HCT116 (cell line): Measurements from ENCODE around the gene ACKR4. TPM values are rescaled to one million over a fixed set of nuclear protein-coding genes. Genes with fewer than 3 reads are reported as not detected.

Source experiments
- ATAC-seq: fragments of 200-7000 bp; cut with Tn5 transposase; 2 replicates; pipeline ENCODE4 v1.9.1; 2020; ENCODE audit warnings: mild to moderate bottlenecking, moderate library complexity
- BruUV-seq: library from RNA; stranded (reverse); fragments of 400-500 nt; replicated peaks from 2 replicates; lab custom pipeline; 2021; lab: Mats Ljungman, UMichigan
- CTCF ChIA-PET: fragments of 300-600 bp; sonication (Branson Sonifier 250); formaldehyde crosslinking; loops from one replicate; lab custom pipeline; 2021; ENCODE audit warnings: antibody characterized with exemption; lab: Charles Lee
- POLR2A ChIA-PET: fragments of 300-600, 350-600 bp; sonication (Branson Sonifier 250); formaldehyde crosslinking; loops from one replicate; lab custom pipeline; 2021; ENCODE audit warnings: antibody characterized with exemption; lab: Charles Lee
- RAD21 ChIA-PET, 2 experiments: fragments of 300-600 bp; sonication (Branson Sonifier 250); formaldehyde crosslinking; loops; one replicate each; lab custom pipeline; 2023; ENCODE audit warnings: low total read pairs in 2 of 2; ENCODE audit not compliant: uncharacterized antibody in 2 of 2, unreplicated experiment in 2 of 2, low non-redundant PET in 1 of 2; lab: Charles Lee
- DNase-seq: peaks from one replicate; pipeline ENCODE4 v3.0.0-alpha.2; 2010; ENCODE audit warnings: low read depth, low spot score
- H2AFZ ChIP-seq: fragments of 200-600 bp; shearing (Covaris generic), sonication (generic); 2 replicates; pipeline ENCODE4 v1.6.1; 2017; ENCODE audit warnings: low read depth, mixed run types, mixed read lengths, antibody characterized with exemption, low read length; ENCODE audit not compliant: poor library complexity, severe bottlenecking
- H3K27ac ChIP-seq: 2 replicates; pipeline ENCODE4 v1.5.1; 2012; ENCODE audit warnings: low read depth, low read length
- H3K27me3 ChIP-seq: fragments of 200-600 bp; sonication (generic); 2 replicates; pipeline ENCODE4 v1.6.1; 2016; ENCODE audit warnings: mixed run types, low read length, mixed read lengths; ENCODE audit not compliant: insufficient read depth
- H3K36me3 ChIP-seq, 2 experiments: fragments of 200-500 bp in 1 of 2; fragments of 200-600 bp in 1 of 2; sonication (Bioruptor generic) in 1 of 2; sonication (generic) in 1 of 2; 2 replicates each; pipeline versions ENCODE4 v1.5.1 to v1.6.1; 2014 to 2016; ENCODE audit warnings: low read length in 2 of 2, inconsistent platforms in 1 of 2, mixed read lengths in 1 of 2, mixed run types in 1 of 2; ENCODE audit not compliant: insufficient read depth in 2 of 2, control insufficient read depth in 1 of 2
- H3K4me1 ChIP-seq, 2 experiments: fragments of 200-600 bp in 1 of 2; sonication (generic) in 1 of 2; 2 replicates each; pipeline versions ENCODE4 v1.5.1 to v1.6.1; 2012 to 2017; ENCODE audit warnings: low read length in 2 of 2, inconsistent platforms in 1 of 2, mild to moderate bottlenecking in 1 of 2, mixed read lengths in 1 of 2, mixed run types in 1 of 2, moderate library complexity in 1 of 2; ENCODE audit not compliant: insufficient read depth in 2 of 2, control insufficient read depth in 1 of 2
- H3K4me2 ChIP-seq: fragments of 200-600 bp; sonication (generic); 2 replicates; pipeline ENCODE4 v1.6.1; 2017; ENCODE audit warnings: mixed run types, low read length, mixed read lengths
- H3K4me3 ChIP-seq, 2 experiments: fragments of 200-600 bp in 1 of 2; sonication (generic) in 1 of 2; replicated peaks in 1 of 2; 2 replicates each; pipeline ENCODE4 v1.5.1; 2011 to 2016; ENCODE audit warnings: low read length in 2 of 2, control low read depth in 1 of 2, low read depth in 1 of 2, mild to moderate bottlenecking in 1 of 2, mixed read lengths in 1 of 2, mixed run types in 1 of 2
- H3K79me2 ChIP-seq: fragments of 200-600 bp; sonication (generic); 2 replicates; pipeline ENCODE4 v1.6.1; 2017; ENCODE audit warnings: mild to moderate bottlenecking, mixed run types, low read length, moderate library complexity, mixed read lengths; ENCODE audit not compliant: insufficient read depth
- H3K9ac ChIP-seq: fragments of 200-600 bp; sonication (generic); 2 replicates; pipeline ENCODE4 v1.6.1; 2016; ENCODE audit warnings: low read length, mixed read lengths
- H3K9me2 ChIP-seq: fragments of 200-600 bp; sonication (generic), shearing (Covaris generic); 2 replicates; pipeline ENCODE4 v1.6.1; 2017; ENCODE audit warnings: mixed run types, mild to moderate bottlenecking, moderate library complexity; ENCODE audit not compliant: insufficient read depth
- H3K9me3 ChIP-seq, 2 experiments: fragments of 200-500 bp in 1 of 2; fragments of 200-600 bp in 1 of 2; sonication (Bioruptor generic) in 1 of 2; sonication (generic) in 1 of 2; 2 replicates each; pipeline ENCODE4 v1.6.1; 2014 to 2017; ENCODE audit warnings: low read length in 2 of 2, mixed read lengths in 2 of 2, inconsistent platforms in 1 of 2, low read depth in 1 of 2, mild to moderate bottlenecking in 1 of 2, mixed run types in 1 of 2, moderate library complexity in 1 of 2; ENCODE audit not compliant: control insufficient read depth in 1 of 2, insufficient read depth in 1 of 2
- H4K20me1 ChIP-seq: fragments of 200-600 bp; sonication (generic), shearing (Covaris generic); 2 replicates; pipeline ENCODE4 v1.6.1; 2017; ENCODE audit warnings: mixed run types, mild to moderate bottlenecking, moderate library complexity; ENCODE audit not compliant: insufficient read depth
- ATF3 ChIP-seq: IDR thresholded peaks from 2 replicates; pipeline ENCODE4 v1.6.1; 2012
- CTCF ChIP-seq, 3 experiments: fragments of 200-600 bp in 1 of 3; sonication (generic) in 1 of 3; IDR thresholded peaks in 2 of 3; conservative IDR thresholded peaks in 1 of 3; 2 replicates each; pipeline ENCODE4 v1.5.1; 2012 to 2017; ENCODE audit warnings: low read depth in 2 of 3, low read length in 2 of 3, antibody characterized with exemption in 1 of 3, borderline replicate concordance in 1 of 3, control low read depth in 1 of 3, mild to moderate bottlenecking in 1 of 3, mixed read lengths in 1 of 3, mixed run types in 1 of 3, moderate library complexity in 1 of 3; ENCODE audit not compliant: insufficient read depth in 1 of 3
- EGR1 ChIP-seq: IDR thresholded peaks from 2 replicates; pipeline ENCODE4 v1.6.1; 2012; ENCODE audit warnings: low read depth
- ELF1 ChIP-seq: IDR thresholded peaks from 2 replicates; pipeline ENCODE4 v1.6.1; 2012; ENCODE audit warnings: low read depth, borderline replicate concordance
- EZH2 ChIP-seq: fragments of 200-600 bp; sonication (generic); IDR thresholded peaks from 2 replicates; pipeline ENCODE4 v1.6.1; 2017; ENCODE audit warnings: antibody characterized with exemption, mixed run types
- MAX ChIP-seq: IDR thresholded peaks from 2 replicates; pipeline ENCODE4 v1.6.1; 2012
- POLR2AphosphoS5 ChIP-seq: IDR thresholded peaks from 2 replicates; pipeline ENCODE4 v1.6.1; 2011; ENCODE audit warnings: mild to moderate bottlenecking, low read depth, low read length, moderate library complexity
- REST ChIP-seq: IDR thresholded peaks from 2 replicates; pipeline ENCODE4 v1.6.1; 2012; ENCODE audit warnings: low read depth
- SIN3A ChIP-seq: IDR thresholded peaks from 2 replicates; pipeline ENCODE4 v1.6.1; 2012; ENCODE audit warnings: low read depth
- SP1 ChIP-seq: IDR thresholded peaks from 2 replicates; pipeline ENCODE4 v1.6.1; 2012; ENCODE audit warnings: low read depth
- SRF ChIP-seq: IDR thresholded peaks from 2 replicates; pipeline ENCODE4 v1.6.1; 2012; ENCODE audit warnings: low read depth
- TCF7L2 ChIP-seq: IDR thresholded peaks from 2 replicates; pipeline ENCODE4 v1.7.0; 2011; ENCODE audit warnings: borderline replicate concordance, inconsistent platforms; ENCODE audit not compliant: insufficient read depth, insufficient read length; ENCODE audit errors: extremely low read depth
- ZFX ChIP-seq: fragments of 450-650 bp; IDR thresholded peaks from 2 replicates; pipeline ENCODE4 v1.6.1; 2017
- intact Hi-C: fragments of 100-400 bp; cut with micrococcal nuclease; formaldehyde crosslinking; loops from 2 replicates; pipeline ENCODE4 v1.10.0; 2022
- total RNA-seq: library from RNA; stranded (reverse); gene quantifications from one replicate; pipeline ENCODE4 v1.2.1, GENCODE V29; 2021; ENCODE audit not compliant: unreplicated experiment

Gene ACKR4
- total RNA-seq, 1 experiment from 2014 or later, result 0.12 TPM

- TF ChIP-seq POLR2AphosphoS5, result no peak
- no peak for TF ChIP-seq TCF7L2
- TF ChIP-seq SIN3A, result no peak
- TF ChIP-seq ATF3, result no peak
- no peak for TF ChIP-seq SRF
- no peak for TF ChIP-seq ELF1
- no peak for TF ChIP-seq EGR1
- TF ChIP-seq MAX, result no peak
- no peak for TF ChIP-seq SP1
These were observed 28.5 kb downstream of the ACKR4 start (continued) for GRCh38 chr3:132625613-132626012.

GRCh38 chr3:132626955-132627354, 29.9 kb downstream of the ACKR4 start:
- DNase-seq (no peak), ATAC-seq (peak; percentile 32; the same call in 1 of the 2 replicates)
- Histone ChIP-seq H3K9ac (no peak overlapping the region), H2AFZ (no peak overlapping the region), H4K20me1 (no peaks in the 10 kb centered on the region), H3K4me2 (no peak overlapping the region), H3K79me2 (no peaks in the 10 kb centered on the region), H3K4me1 (peaks cover 0 to 15% of the 10 kb centered on the region in 2 experiments; a peak in 2 of 4 replicates), H3K9me3 (no peaks in the 10 kb centered on the region), H3K9me2 (no peaks in the 10 kb centered on the region), H3K27me3 (no peaks in the 10 kb centered on the region), H3K27ac (no peak overlapping the region), H3K4me3 (no peak overlapping the region), H3K36me3 (no peaks in the 10 kb centered on the region)
- intact Hi-C loops, result no loop called here
- RAD21 ChIA-PET, result no interaction called here
- POLR2A ChIA-PET, result no interaction called here
- TF ChIP-seq MAX (no peak), ZFX (no peak), REST (no peak), CTCF (IDR thresholded peaks at IDR 0.05 in 2 of 3, conservative IDR thresholded peaks at IDR 0.05 in 1 of 3; ENCODE audit: borderline replicate concordance in 1 of 3, insufficient read depth in 1 of 3, low read depth in 2 of 3, low read length in 2 of 3) (no peak), EZH2 (no peak)
- no TSS peak for BruUV-seq
- CTCF ChIA-PET, result no interaction called here
